SK-N-DZ (cell line): ENCODE results near the gene COX7A2L.
"Not testable (repeated sequence)": the region's sequence is repeated elsewhere in the genome, so short reads cannot be mapped to it uniquely, and the experiment has no call there.

Experiments
- DNase-seq: peaks from one replicate; pipeline ENCODE4 v3.0.0-alpha.2; 2015; ENCODE audit warnings: low spot score

Gene COX7A2L

DNA sequence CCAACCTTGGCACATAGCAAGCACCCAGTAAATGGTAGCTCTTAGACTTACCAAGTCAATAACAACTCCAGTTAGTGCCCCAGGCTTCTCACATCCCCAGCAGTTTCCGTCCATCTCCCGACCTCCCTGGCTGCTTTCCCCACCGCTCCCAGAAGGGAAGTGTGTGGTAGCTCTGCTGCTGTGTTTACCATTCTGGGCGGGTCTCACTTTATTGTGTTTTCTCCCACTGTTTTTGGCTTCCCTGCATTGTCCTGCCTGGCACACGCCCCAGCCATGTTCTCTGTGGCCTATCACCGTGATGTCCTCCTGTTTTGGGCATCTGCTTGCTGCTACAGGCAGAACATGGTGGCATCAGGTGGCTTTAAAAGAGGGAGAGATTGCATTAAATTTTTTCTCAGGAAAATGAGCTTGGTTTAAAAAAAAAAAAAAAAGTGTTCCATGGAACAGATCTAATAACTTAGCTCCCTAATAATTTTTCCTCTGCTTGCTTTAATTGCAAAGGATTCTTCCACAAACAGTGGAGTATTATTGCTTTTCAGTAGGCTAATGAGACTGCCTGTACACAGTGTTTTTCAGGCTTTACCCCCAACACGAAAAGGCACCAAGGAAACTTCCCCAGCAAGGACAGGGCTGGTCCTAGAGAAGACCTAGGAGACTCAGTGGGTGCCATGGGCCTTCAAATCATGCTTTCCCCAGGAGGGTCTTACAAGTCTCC, 8.0 kb upstream of the COX7A2L start:
- DNase-seq, result no peak

DNA sequence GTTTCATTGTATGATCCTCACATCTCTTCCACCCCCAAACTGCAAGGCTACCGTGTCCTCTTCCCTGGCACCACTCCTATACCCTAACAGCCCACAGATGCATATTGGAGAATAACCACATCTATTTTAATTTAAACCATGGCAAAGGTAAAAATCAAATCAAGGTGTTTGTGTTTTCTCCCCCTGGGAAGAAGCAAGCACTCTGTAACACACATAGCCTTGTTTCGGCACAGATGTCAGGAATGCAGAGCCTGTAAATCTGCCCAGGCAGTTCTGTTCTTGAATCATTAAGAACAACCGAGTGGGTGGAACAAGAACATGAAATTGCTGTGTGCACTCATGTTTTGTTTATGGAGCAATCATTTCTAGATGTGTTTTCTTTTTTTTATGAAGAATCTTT, 6.8 kb upstream of the COX7A2L start:
- DNase-seq, result no peak

- no peak for DNase-seq
These were observed 5.4 kb upstream of the COX7A2L start for GRCh38 chr2:42366411-42366810.

DNA sequence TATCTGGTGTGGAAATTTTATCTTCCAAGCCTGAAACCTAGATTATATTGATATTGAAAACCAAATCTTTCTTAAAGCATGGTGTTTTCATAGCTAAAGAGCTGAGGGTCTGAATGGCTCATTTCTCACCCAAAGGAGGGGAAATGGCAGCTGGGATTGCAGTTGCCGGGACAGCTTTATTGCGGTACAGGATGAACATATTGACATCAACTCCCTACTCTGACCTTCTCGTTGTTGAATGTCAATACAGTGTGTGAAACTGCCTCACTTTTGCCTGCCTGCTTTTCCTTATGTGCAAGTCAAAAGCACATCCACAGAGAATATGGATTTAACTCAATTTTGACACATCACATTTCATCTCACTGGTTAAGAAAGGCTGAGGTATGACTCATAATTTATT, 3.6 kb upstream of the COX7A2L start:
- no peak for DNase-seq

GRCh38 chr2:42363413-42363812, 2.4 kb upstream of the COX7A2L start:
- DNase-seq, result no peak

- DNase-seq, result no peak
These were observed 789 bp upstream of the COX7A2L start for GRCh38 chr2:42361728-42362283.

DNA sequence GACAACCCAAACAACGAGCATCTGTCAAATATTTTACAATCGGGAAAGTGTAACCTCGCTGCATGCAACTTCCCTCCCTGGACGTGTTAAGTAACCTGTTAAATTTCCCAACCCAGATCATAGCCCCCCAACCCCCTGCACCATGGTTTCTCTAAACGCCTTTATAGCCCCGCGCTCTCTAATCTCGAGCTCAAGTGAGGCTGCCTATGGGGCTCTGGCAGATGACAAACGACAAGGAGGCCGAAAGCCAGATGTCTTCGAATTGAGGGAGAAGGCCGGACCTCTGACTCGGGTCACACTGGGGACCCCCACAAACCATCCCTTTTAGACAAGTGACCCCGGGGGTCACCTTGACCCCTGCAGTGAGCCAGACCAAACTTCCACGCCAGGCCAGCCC, 526 bp downstream of the COX7A2L start:
- DNase-seq, result no peak

- DNase-seq, result no peak
These were observed 993 bp downstream of the COX7A2L start for GRCh38 chr2:42359965-42360483.

DNA sequence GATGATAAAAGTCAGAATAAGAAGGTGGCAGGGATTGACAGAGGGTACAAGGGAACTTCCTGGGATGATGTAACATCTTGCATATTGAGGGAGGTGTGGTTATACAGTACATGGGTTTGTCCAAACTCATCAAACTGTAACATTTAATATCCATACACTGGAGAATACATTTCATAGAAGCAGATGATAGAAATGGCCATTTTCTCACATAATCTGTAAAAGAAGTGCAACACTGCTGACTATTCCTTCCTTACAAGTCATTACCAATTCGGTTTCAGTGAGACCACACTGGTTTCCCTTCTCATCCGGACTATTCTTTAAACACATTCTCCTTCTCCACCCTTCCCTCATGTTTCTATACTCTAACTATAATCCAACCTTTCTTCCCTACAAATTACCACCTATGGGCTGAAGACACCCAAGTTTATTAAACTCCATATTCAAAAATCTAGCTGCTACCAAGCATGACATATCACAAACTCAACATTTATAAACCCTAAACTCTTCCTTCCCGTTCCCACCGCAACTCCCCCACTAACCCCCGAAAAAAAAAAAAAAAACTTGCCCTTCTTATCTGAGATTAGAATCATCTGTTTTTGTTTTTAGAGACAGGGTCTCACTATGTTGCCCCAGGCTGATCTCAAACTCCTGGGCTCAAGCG, 1.6 kb downstream of the COX7A2L start:
- DNase-seq, result no peak

- DNase-seq, result no peak
These were observed 7.1 kb downstream of the COX7A2L start for GRCh38 chr2:42353792-42354429.

- no peak for DNase-seq
These were observed 9.2 kb downstream of the COX7A2L start for GRCh38 chr2:42351864-42352263.

GRCh38 chr2:42350434-42351063, 10.5 kb downstream of the COX7A2L start:
- DNase-seq, result no peak

DNA sequence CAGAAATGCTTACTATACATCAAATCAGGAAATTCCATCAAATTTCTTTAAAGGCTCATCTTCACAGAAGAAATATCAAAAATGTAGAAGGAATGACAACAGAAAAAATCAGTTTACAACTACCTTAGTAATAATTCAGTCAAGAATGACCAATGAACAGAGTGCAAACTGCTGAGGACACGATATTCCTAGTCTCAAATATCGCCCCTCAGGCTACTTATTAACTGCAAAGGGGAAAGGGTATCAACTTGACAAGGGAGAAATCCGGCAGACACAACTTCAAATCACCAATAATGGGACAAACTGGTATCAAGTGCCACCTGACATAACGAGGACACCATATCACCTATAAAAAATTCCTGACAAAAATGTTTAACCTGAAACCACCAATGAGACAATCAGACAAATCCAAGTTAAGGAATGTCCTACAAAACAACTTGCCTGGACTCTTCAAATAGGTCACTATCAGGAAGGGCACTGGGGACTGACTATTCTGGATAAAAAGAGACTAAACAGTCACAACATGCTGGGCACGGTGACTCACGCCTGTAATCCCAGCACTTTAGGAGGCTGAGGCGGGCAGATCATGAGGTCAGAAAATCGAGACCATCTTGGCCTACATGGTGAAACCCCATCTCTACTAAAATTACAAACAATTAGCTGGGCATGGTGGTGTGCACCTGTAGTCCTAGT, 12.8 kb downstream of the COX7A2L start:
- DNase-seq, result no peak

GRCh38 chr2:42347518-42347917, 13.5 kb downstream of the COX7A2L start:
- not testable (repeated sequence) for DNase-seq

DNA sequence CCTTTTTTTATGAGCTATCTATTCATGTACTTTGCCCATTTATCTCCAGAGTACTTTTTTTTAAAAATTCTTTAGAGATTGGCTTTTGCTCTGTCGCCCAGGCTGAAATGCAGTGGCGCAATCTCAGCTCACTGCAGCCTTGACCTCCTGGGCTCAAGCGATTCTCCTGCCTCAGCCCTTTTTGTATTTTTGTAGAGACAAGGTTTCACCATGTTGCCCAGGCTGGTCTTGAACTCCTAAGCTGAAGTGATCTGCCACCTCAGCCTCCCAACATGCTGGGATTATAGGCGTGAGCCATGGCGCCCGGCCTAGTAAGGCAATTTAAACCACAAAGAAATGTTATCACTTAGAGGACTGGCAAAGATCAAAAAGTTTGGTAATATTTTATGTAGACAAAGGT, 14.2 kb downstream of the COX7A2L start:
- not testable (repeated sequence) for DNase-seq

GRCh38 chr2:42345986-42346385, 15.0 kb downstream of the COX7A2L start:
- no peak for DNase-seq

DNA sequence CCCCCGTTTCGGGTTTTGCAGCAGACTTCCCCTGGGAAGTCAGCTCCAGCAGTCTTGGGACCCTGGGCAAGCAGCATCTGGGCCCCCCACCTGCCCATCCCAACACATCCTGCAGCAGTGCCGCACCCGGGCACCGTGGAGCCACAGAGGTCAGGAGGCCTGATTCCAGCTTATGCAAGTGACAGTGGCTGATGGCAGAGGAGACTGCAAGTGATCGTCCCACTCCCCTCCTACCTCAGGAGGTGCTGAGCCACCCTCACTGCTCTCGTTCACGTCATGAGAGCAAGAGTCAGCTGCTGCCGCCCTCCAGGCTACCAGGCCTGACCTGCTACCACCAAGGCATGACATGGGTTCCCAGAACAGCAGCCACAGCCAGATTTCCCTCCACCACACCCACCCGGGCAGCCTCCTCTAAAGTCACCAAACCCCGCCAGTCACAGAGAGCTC, 18.2 kb downstream of the COX7A2L start:
- DNase-seq, result no peak

DNA sequence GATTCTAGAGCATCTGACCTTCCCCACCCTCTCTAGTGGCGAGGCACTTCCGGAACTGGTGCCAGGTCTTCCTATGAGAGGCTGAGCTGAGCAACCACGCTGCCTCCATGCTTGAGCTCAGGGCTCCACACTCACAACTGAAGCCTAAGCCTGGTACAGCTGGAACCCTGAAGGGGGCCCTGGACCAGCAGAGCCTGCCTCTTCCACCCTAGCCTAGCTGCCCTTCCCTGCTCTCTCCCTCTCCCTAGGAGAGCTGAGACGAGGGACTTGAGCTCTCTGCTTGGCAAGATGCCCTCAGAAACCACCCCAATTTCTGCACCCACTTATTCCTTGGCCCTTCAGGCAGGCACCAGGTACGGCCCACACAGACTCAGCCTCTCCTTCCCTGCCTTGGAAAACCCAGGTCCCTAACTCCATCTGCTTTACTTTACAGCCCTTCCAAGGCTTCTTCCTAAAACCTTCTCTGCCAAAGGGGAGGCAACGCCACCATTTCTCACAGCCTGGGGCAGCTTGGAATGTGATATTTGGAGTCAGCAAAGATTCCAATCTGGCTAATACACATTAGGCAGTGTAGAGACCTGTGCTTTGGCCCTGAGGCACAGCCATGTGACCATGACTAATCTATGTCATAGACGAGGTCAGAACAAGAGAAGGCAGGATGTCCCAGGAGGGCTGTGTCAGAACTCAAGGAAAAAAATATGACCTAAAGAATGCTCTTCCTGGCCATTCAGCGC, 18.8 kb downstream of the COX7A2L start:
- no peak for DNase-seq

DNA sequence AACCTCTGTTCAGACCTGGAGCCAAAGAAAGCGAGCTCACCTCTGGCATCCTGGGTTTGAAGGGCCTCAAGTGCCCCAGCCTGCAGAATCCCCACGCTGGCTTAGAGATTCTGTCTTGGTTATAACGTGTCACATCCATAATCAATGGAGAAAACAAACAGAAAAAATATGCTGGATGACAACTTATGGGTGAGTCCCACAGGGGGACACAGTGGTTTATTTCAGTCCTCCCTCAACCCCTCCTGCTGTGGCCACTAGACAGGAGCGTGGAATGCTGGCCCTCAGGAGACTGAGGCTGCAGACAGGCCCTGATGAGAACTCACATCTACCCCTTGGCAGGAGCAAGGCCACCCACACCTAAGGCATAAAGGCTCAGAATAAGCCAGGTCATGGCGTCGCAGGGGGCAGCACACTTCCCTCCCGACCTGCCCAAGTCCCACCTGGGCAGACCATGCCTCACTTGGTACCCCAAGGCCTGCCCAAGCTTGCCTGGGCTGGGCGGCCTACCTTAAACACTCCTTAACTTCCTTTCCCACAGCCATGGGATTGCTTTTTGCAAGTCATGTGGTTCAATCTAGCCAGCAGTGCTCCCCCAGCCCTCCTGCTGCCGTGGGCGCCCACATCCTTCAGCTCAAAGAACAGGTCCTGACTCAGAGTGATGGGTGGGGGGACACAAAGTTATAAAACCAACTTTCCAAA, 19.9 kb downstream of the COX7A2L start:
- DNase-seq, result no peak
